Activated T-helper 17 cell treated with anti-CD3 and anti-CD28 coated beads, Interleukin-2, amount 50 U/mL, for 72 hours (primary cell): ENCODE results near the gene SLC22A23. TPM values are rescaled to one million over a fixed set of nuclear protein-coding genes. Genes with fewer than 3 reads are reported as not detected.

Source experiments
- ATAC-seq: fragments of 150-1000 bp; cut with Tn5 transposase; replicated peaks from 2 replicates; pipeline ENCODE4 v1.10.0; 2021; ENCODE audit warnings: mild to moderate bottlenecking, moderate library complexity
- H3K27ac Mint-ChIP-seq: one replicate; pipeline ENCODE4 v1.8.0; 2022; ENCODE audit warnings: mixed read lengths
- H3K27me3 Mint-ChIP-seq: one replicate; pipeline ENCODE4 v1.8.0; 2022; ENCODE audit warnings: mixed read lengths
- H3K36me3 Mint-ChIP-seq: one replicate; pipeline ENCODE4 v1.8.0; 2022; ENCODE audit warnings: low read depth, mild to moderate bottlenecking, mixed read lengths
- H3K4me1 Mint-ChIP-seq: one replicate; pipeline ENCODE4 v1.8.0; 2022; ENCODE audit warnings: mixed read lengths
- H3K4me3 Mint-ChIP-seq: one replicate; pipeline ENCODE4 v1.8.0; 2022; ENCODE audit warnings: mild to moderate bottlenecking, mixed read lengths
- H3K9me3 Mint-ChIP-seq: one replicate; pipeline ENCODE4 v1.8.0; 2022; ENCODE audit warnings: mixed read lengths
- total RNA-seq, 2 donors: library from RNA; stranded (reverse); gene quantifications; one replicate each; pipeline ENCODE4 v1.2.3, GENCODE V29; 2022

SLC22A23 gene
- total RNA-seq, 2 donors from 2014 or later, result 0.13 to 0.45 TPM

DNA sequence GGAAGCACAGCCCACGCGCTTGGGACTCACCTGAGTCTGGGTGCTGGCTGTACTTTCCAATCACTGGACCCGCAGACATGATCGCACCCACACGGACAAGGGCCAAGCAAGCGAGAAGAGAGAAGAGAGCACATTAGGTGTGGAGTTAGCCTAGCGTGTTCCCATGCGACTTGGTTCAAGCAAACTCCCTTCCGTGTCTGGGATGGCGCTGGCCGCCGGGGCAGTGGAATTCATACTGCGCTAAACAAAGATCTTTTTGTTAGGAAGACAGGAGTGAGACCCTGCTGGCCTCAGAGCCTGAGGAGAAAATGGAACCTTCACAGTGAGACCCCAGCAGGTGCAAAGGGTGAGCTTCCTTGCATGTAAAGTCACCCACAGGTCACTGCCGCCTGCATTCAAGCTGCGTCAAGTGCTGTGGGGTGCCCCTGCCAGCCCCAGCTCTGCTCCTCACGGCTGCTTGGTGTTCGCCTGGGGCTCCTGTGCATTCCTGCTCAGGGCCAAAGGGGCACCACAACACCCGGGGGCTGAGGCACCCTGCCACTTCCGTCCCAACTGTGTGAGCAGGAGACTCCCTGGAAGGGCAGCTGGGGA is 171.7 kb downstream of the SLC22A23 start:
- Mint-ChIP-seq H3K4me1 (no peaks in the 10 kb centered on the region), H3K27me3 (no peaks in the 10 kb centered on the region), H3K36me3 (no peaks in the 10 kb centered on the region), H3K9me3 (no peaks in the 10 kb centered on the region), H3K4me3 (no peak overlapping the region), H3K27ac (no peak overlapping the region)
- no peak for ATAC-seq

DNA sequence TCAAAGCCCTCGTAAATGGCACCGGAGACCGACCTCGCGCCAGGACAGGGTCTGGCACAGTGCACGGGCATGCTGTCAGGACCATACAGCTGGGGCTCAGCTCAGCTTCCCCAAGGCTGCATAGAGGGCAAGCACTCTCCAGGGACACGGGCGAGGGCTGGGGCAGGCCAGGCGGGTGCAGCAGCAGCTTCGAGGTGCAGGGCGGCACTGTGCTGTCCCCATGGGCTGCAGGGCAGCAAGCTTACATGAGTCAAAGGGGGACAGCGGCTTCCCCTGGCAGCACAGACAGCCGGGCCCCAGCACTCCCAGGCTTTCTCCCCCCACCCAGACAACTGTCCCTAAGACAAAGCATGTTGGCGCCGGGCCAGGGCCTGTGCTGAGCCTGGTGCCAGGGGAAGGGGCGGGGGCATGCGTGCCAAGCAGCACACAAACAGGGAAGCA is 172.4 kb downstream of the SLC22A23 start:
- ATAC-seq, result no peak
- no peaks in the 10 kb centered on the region for H3K4me1 Mint-ChIP-seq
- H3K4me3 Mint-ChIP-seq, result no peak overlapping the region
- no peaks in the 10 kb centered on the region for H3K36me3 Mint-ChIP-seq
- H3K27me3 Mint-ChIP-seq, result no peaks in the 10 kb centered on the region
- H3K9me3 Mint-ChIP-seq, result no peaks in the 10 kb centered on the region
- no peak overlapping the region for H3K27ac Mint-ChIP-seq

DNA sequence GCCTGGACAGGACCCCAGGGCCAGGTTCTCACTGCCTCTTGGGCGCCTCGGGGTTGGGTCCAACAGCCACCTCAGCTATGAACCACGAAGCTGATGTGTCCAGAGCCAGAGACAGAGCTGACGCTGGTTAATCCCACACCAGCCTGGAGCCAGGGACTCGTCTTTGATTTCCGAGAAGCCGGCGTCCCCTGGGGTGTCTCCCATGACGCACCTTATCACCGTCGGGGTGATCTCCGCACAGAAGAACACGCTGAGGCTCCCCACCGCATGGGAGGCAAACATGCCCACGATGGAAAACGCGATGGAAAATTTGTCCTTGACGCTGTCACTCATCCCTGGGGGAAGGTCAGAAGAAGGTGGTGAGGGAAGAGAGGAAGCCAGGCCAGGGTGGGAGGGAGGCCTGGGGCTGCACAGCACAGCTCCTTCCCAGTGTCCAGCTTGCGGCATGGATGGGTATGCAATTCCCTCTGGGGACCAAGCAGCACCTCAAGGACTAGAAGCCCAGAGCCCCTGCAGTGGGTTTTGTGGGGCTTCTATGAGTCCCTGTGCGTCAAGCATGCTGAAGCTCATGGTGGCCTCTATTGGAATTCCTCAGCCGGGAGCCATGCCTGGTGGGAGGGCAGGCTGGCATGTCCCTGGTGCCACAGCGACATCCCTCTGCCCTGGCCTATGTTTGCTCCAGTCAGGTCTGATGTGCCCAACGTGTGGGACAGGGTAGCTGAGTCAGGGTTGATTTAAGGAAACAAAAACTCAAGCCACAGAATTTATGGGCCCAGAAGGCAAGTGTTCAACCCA is 173.0 kb downstream of the SLC22A23 start:
- H3K4me1 Mint-ChIP-seq, result no peaks in the 10 kb centered on the region
- no peaks in the 10 kb centered on the region for H3K36me3 Mint-ChIP-seq
- no peaks in the 10 kb centered on the region for H3K9me3 Mint-ChIP-seq

DNA sequence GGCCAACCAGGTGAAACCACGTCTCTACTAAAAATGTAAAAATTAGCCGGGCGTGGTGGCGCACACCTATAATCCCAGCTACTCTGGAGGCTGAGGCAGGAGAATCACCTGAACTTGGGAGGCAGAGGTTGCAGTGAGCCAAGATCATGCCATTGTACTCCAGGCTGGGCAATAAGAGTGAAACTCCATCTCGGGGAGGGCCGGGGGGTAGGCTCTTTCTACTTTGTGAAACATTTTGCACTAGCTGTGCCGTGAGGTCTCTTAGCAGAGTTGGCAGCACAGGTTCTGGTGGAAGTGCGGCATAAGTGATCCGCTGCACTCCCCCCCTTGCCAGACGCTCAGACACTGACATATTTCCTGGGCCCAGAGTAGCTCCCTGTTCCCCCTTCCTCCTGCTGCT is 173.6 kb downstream of the SLC22A23 start:
- no peaks in the 10 kb centered on the region for H3K9me3 Mint-ChIP-seq
- ATAC-seq, result no peak
- H3K4me1 Mint-ChIP-seq, result no peaks in the 10 kb centered on the region
- H3K4me3 Mint-ChIP-seq, result no peak overlapping the region
- H3K36me3 Mint-ChIP-seq, result no peaks in the 10 kb centered on the region
- no peak overlapping the region for H3K27ac Mint-ChIP-seq
- H3K27me3 Mint-ChIP-seq, result no peaks in the 10 kb centered on the region

More for the DNA sequence above, 173.0 kb downstream of the SLC22A23 start:
- ATAC-seq, result no peak
- no peak overlapping the region for H3K27ac Mint-ChIP-seq
- H3K4me3 Mint-ChIP-seq, result no peak overlapping the region
- no peaks in the 10 kb centered on the region for H3K27me3 Mint-ChIP-seq

DNA sequence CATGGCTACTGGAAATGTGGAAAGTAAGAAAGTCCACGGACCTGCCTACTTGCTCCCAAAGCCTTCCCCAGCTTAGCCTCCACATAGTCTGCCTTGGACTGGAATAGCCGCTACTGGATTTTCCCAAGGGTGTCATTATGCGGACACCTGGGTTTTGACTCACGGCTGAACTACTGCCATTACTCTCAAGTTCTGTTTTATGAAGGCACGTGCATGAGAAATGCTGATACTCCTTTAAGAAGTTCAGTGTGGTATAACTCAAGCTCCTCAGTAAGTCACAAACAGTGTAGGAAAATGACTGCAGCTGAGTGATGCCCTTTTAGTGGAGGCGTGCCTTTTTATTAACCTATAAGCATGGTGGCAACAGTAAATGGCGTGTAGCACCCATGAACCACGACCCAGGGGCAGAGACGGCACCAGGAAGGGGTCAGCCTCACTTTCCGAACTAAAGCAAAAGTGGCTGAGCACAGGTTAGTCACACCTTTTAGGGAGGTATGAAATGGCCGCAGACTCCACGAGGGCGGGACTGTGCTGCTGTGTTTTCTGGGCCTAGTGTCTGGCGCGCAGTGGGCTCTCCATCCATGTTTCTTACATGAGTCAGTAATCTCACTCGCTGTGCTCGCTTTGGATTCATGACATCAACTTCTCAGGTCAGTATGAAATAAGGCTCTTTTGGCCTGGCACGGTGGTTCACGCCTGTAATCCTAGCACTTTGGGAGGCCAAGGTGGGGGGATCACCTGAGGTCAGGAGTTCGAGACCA is 174.2 kb downstream of the SLC22A23 start:
- no peaks in the 10 kb centered on the region for H3K9me3 Mint-ChIP-seq
- no peak overlapping the region for H3K4me3 Mint-ChIP-seq
- ATAC-seq, result no peak
- H3K27me3 Mint-ChIP-seq, result no peaks in the 10 kb centered on the region
- H3K36me3 Mint-ChIP-seq, result no peaks in the 10 kb centered on the region
- no peak overlapping the region for H3K27ac Mint-ChIP-seq
- no peaks in the 10 kb centered on the region for H3K4me1 Mint-ChIP-seq

DNA sequence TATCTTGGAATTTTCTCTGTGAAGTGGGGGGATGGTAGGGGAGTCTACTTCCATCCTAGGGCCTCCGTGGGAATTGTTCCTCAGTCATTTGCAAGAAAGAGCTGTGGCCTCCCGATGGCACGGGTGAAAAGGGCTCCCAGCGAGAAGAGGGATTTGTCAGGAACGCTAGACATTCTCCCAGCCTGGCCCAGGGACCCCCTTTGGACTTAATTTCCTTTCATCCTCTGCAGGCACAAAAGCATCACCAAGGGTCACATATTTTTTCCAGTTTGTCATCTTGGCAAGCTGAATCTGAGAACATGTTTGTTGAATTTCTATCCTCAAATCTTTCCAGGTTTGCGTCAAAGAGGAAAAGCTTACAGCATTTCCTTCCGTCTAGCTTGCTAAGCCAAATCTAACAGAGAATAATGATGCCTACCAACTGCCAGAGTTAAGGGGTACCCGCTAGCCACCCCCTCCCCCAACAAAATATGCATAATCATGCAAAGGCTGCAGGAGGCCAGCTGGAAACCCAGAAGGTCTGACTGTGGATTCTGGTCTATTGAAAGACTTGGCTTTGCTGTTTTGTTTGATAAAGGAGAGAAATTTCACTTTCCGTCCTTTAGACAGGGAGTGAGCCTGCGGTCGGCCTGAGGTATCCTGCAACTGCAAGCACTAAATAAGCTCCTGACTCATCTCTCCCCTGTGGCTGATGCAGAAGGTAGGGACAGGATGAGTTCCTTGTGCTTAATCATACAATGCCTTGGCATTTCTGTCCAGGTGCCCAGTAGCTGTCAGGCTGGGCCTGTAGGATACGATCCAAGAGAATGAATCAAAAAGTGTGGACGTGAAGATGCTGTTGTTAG is 175.0 kb downstream of the SLC22A23 start:
- H3K27me3 Mint-ChIP-seq, result no peaks in the 10 kb centered on the region
- ATAC-seq, result peak; percentile 23
- H3K4me1 Mint-ChIP-seq, result no peaks in the 10 kb centered on the region
- H3K36me3 Mint-ChIP-seq, result no peaks in the 10 kb centered on the region
- no peak overlapping the region for H3K27ac Mint-ChIP-seq
- H3K9me3 Mint-ChIP-seq, result no peaks in the 10 kb centered on the region
- H3K4me3 Mint-ChIP-seq, result no peak overlapping the region

DNA sequence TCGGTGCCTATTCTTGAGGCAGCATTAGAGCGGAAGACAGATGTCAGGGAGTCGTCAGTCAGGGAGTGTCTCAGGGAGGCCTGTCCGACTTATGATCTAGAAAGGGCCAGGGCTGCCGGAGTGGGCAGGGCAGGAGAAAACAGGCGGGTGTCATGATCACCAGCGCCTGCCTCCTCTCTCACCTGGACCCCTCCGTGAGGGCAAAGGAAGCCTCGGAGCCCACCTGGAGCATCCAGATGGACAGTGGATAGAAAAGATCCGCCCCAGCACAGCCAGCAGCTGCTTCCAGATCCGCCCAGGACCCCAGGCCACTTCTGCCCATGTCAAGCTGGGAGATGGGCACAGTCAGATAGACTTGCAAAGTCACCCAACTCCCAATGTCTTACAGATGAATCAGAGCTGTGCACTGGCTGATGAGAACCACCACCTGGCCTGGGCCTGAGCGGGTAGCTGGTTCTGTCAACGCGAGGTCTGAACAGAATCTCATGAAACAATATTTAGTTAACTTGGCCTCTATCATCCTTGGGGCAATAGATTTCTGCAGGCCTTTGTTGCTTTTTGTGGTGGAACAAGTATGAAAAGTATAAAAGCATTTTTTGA is 175.9 kb downstream of the SLC22A23 start:
- Mint-ChIP-seq H3K4me3 (no peak overlapping the region), H3K36me3 (no peaks in the 10 kb centered on the region), H3K27me3 (no peaks in the 10 kb centered on the region), H3K27ac (no peak overlapping the region), H3K9me3 (no peaks in the 10 kb centered on the region), H3K4me1 (no peaks in the 10 kb centered on the region)
- no peak for ATAC-seq

DNA sequence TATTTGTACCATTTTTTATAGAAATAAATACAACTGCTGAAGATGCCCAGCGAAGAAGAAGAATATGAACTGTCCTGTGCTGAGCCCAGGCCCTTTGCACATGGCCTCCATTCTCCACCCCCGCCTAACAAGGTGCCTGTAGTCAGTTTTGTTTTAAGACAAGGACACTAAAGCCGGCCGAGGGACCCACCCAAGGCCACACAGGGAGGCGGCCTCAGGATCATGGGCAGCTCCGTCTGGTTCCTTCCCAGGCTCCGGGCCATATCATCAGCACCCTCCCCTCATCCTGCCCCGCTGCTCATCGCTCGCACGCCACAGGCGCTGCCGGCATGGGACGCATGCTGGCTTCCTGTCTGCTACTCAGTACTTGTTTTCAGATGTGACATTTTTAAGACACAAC is 176.8 kb downstream of the SLC22A23 start:
- Mint-ChIP-seq H3K27ac (no peak overlapping the region), H3K27me3 (no peaks in the 10 kb centered on the region)

DNA sequence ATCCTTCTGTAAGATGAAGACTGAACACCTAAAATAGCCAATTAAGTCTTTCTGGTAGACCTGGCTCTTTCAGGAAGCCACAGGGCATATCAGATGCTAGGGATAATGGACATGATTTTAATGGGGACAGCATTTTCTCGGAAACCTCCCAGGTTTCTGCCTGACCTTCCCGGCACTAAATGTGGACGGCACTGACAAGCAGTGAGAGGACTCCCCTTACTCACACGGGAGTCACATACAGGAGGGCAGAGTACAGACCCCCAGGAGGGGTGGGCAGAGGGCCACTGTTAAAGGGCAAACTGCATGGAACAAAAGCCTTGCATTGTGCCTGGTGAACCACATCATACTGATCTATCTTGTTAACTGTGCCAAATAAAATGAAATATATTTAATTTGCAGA is 178.2 kb downstream of the SLC22A23 start:
- peaks cover 6% of the 10 kb centered on the region for H3K4me1 Mint-ChIP-seq
- no peak overlapping the region for H3K4me3 Mint-ChIP-seq

More for the DNA sequence above, 176.8 kb downstream of the SLC22A23 start:
- Mint-ChIP-seq H3K9me3 (no peaks in the 10 kb centered on the region), H3K36me3 (no peaks in the 10 kb centered on the region), H3K4me3 (no peak overlapping the region), H3K4me1 (no peaks in the 10 kb centered on the region)
- no peak for ATAC-seq

DNA sequence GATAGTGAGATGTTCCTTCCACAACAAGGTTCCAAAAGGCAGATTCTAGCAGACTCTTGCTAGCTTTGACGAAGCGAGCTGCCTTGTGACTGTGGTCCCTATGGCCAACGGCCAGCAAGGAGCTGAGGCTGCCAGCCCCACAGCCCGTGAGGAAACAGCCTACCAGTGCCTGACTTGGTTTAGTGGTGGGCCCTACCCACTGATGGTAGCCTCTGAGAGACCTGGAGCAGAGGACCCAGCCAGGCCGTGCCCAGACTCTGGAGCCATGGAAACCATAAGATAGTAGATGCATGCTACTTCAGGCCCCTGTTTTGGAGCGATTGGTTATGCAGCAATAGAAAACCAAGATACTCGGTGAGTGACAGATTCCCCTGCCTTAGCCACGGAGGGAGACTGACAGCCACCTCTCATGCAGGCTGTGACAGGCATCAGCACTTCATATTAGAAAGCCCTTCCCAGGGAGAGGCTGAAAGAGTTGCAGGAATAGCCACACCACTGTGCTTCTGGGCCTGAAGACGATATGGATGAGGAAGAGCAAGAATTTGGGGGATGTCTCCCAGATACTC is 178.9 kb downstream of the SLC22A23 start:
- H3K36me3 Mint-ChIP-seq, result no peaks in the 10 kb centered on the region
- H3K27ac Mint-ChIP-seq, result no peak overlapping the region
- no peak overlapping the region for H3K4me3 Mint-ChIP-seq
- no peaks in the 10 kb centered on the region for H3K27me3 Mint-ChIP-seq
- no peaks in the 10 kb centered on the region for H3K9me3 Mint-ChIP-seq
- peaks cover 7% of the 10 kb centered on the region for H3K4me1 Mint-ChIP-seq
- no peak for ATAC-seq

More for the DNA sequence above, 178.2 kb downstream of the SLC22A23 start:
- Mint-ChIP-seq H3K36me3 (no peaks in the 10 kb centered on the region), H3K27me3 (no peaks in the 10 kb centered on the region), H3K9me3 (no peaks in the 10 kb centered on the region), H3K27ac (no peak overlapping the region)
- no peak for ATAC-seq

DNA sequence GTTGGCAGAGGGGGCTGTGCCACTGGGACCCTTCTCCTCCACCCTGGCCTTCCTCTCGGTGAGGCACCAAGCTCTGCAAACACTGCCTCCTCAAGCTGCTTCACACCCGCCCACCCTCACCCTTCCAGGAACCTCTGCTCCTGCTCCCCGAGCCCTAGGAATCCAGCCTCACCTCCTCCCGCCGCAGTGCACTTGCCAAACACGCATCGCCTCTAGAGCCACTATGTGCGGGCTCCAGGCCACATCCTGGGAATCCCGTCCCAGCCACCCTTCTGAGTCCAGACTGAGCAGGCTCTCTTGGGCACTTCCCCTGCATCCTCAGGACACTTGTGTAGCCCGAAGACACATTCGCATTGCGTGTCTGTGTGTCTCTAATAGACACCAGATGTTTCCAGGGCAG is 179.6 kb downstream of the SLC22A23 start:
- H3K9me3 Mint-ChIP-seq, result no peaks in the 10 kb centered on the region
- no peak overlapping the region for H3K4me3 Mint-ChIP-seq
- ATAC-seq, result no peak
- H3K36me3 Mint-ChIP-seq, result peaks cover 3% of the 10 kb centered on the region
- H3K27me3 Mint-ChIP-seq, result no peaks in the 10 kb centered on the region
- H3K27ac Mint-ChIP-seq, result no peak overlapping the region
- peaks cover 7% of the 10 kb centered on the region for H3K4me1 Mint-ChIP-seq

DNA sequence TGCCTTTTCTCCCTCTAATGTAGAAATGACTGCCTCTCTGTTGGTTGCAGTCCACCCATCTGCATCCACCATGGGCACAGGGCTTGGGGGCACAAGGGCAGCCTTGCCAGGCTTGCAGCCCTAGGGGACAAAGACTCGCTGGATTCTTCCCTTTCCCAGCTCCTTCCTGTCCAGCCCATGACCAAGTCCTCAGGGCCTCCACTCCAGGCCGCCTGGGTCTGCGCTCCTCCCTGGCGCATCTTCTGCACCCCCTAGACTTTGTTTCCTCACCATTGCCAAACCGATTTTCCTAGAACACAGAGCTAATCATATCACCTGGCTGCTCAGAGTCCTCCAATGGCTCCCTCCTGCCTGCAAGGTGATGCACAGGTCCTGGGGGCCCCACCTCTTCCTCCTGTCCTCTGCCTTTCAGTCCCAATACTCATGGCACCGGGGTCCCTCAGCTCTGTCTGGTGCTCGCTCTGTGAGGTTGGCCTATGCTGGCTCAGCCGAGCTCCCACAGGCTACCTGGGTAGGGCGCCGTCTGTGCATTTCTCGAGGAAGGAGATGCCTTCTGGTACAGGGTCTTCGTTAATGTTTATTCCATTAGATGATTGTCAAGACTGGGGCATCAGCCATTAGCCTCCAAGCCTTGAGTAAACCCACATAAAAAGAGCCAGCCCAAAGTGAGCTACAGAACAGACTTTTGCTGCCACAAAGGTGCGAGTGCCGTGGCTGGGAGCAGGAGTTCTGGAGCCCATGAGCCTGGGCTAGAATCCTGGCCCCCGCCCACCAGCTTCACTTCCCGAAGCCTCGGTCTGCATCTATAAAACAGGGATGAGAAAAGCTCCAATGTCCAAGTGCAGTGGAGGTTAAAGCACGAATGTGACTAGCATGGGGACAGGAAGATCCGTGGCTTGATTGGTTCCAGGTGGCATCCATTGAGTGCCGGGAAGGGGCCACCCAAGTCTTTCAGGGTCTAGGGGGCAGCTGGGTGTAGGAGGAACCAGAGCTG is 180.4 kb downstream of the SLC22A23 start:
- peaks cover 11% of the 10 kb centered on the region for H3K36me3 Mint-ChIP-seq
- no peak overlapping the region for H3K4me3 Mint-ChIP-seq
- H3K27me3 Mint-ChIP-seq, result no peaks in the 10 kb centered on the region
- peaks cover 7% of the 10 kb centered on the region for H3K4me1 Mint-ChIP-seq
- H3K27ac Mint-ChIP-seq, result peak overlapping the region; percentile 60
- no peaks in the 10 kb centered on the region for H3K9me3 Mint-ChIP-seq
- no peak for ATAC-seq
